CD4-positive, alpha-beta T cell (primary cell): Measurements from ENCODE around the gene BDKRB1. TPM values are rescaled to one million over a fixed set of nuclear protein-coding genes. Genes with fewer than 3 reads are reported as not detected.

Source experiments
- ATAC-seq: fragments of 200-7000 bp; cut with Tn5 transposase; one replicate; pipeline ENCODE4 v1.10.0; 2022; ENCODE audit warnings: mild to moderate bottlenecking; ENCODE audit not compliant: poor library complexity
- CTCF ChIA-PET: fragments of 350-600 bp; sonication (Branson Sonifier 250); formaldehyde crosslinking; loops from one replicate; lab custom pipeline; 2021; ENCODE audit warnings: antibody characterized with exemption, inconsistent platforms; lab: Charles Lee
- POLR2A ChIA-PET: fragments of 350-600 bp; sonication (Branson Sonifier 250); formaldehyde crosslinking; loops from one replicate; lab custom pipeline; 2021; ENCODE audit warnings: antibody characterized with exemption, inconsistent platforms; lab: Charles Lee
- DNase-seq, 14 experiments: peaks; one replicate each; pipeline ENCODE4 v3.0.0-alpha.2; 2013 to 2020; ENCODE audit warnings: mixed read lengths in 2 of 14
- H3K27ac ChIP-seq, 2 donors: one replicate each; pipeline versions ENCODE4 v1.5.1 to v1.7.0; 2013; ENCODE audit warnings: low read length in 2 of 2, low read depth in 1 of 2, mild to moderate bottlenecking in 1 of 2
- H3K27me3 ChIP-seq, 2 experiments: 1 replicate in 1 of 2; 2 replicates in 1 of 2; pipeline versions ENCODE4 v1.6.1 to v1.7.0; 2013; ENCODE audit warnings: low read length in 2 of 2, control low read depth in 1 of 2, mild to moderate bottlenecking in 1 of 2, moderate library complexity in 1 of 2; ENCODE audit not compliant: insufficient read depth in 2 of 2, control insufficient read depth in 1 of 2
- H3K36me3 ChIP-seq: one replicate; pipeline ENCODE4 v1.6.1; 2013; ENCODE audit warnings: low read length, control low read depth; ENCODE audit not compliant: insufficient read depth
- H3K4me1 ChIP-seq: one replicate; pipeline ENCODE4 v1.6.1; 2013; ENCODE audit warnings: low read length, control low read depth; ENCODE audit not compliant: insufficient read depth
- H3K4me3 ChIP-seq: one replicate; pipeline ENCODE4 v1.5.1; 2013; ENCODE audit warnings: mild to moderate bottlenecking, low read length, moderate library complexity
- H3K9me3 ChIP-seq, 2 experiments: 1 replicate in 1 of 2; 2 replicates in 1 of 2; pipeline versions ENCODE4 v1.6.1 to v1.7.0; 2013; ENCODE audit warnings: low read length in 2 of 2, mild to moderate bottlenecking in 2 of 2, control low read depth in 1 of 2, moderate library complexity in 1 of 2; ENCODE audit not compliant: control insufficient read depth in 1 of 2, insufficient read depth in 1 of 2
- H3K27ac Mint-ChIP-seq: one replicate; pipeline ENCODE4 v1.8.0; 2020; ENCODE audit warnings: mixed read lengths
- H3K27me3 Mint-ChIP-seq: one replicate; pipeline ENCODE4 v1.8.0; 2021; ENCODE audit warnings: mixed read lengths
- H3K36me3 Mint-ChIP-seq: one replicate; pipeline ENCODE4 v1.8.0; 2021; ENCODE audit warnings: low read depth, mixed read lengths
- H3K4me1 Mint-ChIP-seq: one replicate; pipeline ENCODE4 v1.8.0; 2021; ENCODE audit warnings: low read depth, mixed read lengths
- H3K4me3 Mint-ChIP-seq: one replicate; pipeline ENCODE4 v1.8.0; 2020; ENCODE audit warnings: mild to moderate bottlenecking, mixed read lengths
- H3K9me3 Mint-ChIP-seq: one replicate; pipeline ENCODE4 v1.8.0; 2020; ENCODE audit warnings: mixed read lengths
- intact Hi-C, 2 experiments: fragments of 100-400 bp; cut with DNase I in 1 of 2; cut with micrococcal nuclease in 1 of 2; formaldehyde crosslinking; loops; one replicate each; pipeline versions ENCODE4 v1.15.1 to v1.9.0; 2023 to 2025; cut with DNase I, micrococcal nuclease
- total RNA-seq, 174 experiments: library from RNA in 2 of 174; stranded (reverse) in 2 of 174; gene quantifications; one replicate each; pipeline ENCODE4 v1.2.3 and lab custom pipeline; 2021 to 2026
- TF ChIP-seq, protein P1 (sequence below): fragments of 200-600 bp; IDR thresholded peaks from one replicate; pipeline ENCODE4 v1.8.0; 2022; ENCODE audit warnings: antibody characterized with exemption, mild to moderate bottlenecking

Gene BDKRB1
- total RNA-seq, 2 experiments from 2014 or later, result not detected

DNA sequence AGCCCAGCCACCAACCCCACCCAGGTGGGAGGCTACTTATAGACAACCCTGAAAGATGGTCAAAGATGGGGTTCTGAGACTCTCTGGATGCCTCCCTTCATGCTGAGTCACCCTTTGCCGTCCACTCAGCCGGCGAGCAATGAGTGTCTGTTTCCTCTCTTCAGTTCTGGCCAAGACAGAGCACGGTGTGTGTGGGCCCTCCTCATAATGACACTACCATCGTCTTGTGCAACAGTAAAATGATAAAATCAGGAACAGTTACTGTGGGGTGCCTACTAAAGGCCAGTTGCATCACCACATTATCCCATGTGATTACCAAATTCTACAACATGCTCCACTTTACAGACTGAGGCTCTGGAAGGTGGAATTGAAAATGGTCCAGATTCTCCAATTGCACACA lies 7.0 kb upstream of the BDKRB1 start:
- Histone ChIP-seq H3K27me3 (peaks cover 0 to 12% of the 10 kb centered on the region in 2 experiments), H3K9me3 (no peaks in the 10 kb centered on the region), H3K27ac (no peak overlapping the region), H3K4me1 (no peaks in the 10 kb centered on the region), H3K4me3 (no peak overlapping the region), H3K36me3 (no peaks in the 10 kb centered on the region)
- DNase-seq (peak in 2 of 14 experiments; percentile 26 to 36), ATAC-seq (no peak)
- Mint-ChIP-seq H3K4me3 (no peak overlapping the region), H3K27me3 (peaks cover 47% of the 10 kb centered on the region), H3K9me3 (no peaks in the 10 kb centered on the region), H3K4me1 (no peaks in the 10 kb centered on the region), H3K27ac (no peak overlapping the region), H3K36me3 (no peaks in the 10 kb centered on the region)
- CTCF ChIA-PET, result no interaction called here
- POLR2A ChIA-PET, result no interaction called here
- intact Hi-C loops, result no loop called here
- TF ChIP-seq, protein P1, sequence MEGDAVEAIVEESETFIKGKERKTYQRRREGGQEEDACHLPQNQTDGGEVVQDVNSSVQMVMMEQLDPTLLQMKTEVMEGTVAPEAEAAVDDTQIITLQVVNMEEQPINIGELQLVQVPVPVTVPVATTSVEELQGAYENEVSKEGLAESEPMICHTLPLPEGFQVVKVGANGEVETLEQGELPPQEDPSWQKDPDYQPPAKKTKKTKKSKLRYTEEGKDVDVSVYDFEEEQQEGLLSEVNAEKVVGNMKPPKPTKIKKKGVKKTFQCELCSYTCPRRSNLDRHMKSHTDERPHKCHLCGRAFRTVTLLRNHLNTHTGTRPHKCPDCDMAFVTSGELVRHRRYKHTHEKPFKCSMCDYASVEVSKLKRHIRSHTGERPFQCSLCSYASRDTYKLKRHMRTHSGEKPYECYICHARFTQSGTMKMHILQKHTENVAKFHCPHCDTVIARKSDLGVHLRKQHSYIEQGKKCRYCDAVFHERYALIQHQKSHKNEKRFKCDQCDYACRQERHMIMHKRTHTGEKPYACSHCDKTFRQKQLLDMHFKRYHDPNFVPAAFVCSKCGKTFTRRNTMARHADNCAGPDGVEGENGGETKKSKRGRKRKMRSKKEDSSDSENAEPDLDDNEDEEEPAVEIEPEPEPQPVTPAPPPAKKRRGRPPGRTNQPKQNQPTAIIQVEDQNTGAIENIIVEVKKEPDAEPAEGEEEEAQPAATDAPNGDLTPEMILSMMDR, result no peak

DNA sequence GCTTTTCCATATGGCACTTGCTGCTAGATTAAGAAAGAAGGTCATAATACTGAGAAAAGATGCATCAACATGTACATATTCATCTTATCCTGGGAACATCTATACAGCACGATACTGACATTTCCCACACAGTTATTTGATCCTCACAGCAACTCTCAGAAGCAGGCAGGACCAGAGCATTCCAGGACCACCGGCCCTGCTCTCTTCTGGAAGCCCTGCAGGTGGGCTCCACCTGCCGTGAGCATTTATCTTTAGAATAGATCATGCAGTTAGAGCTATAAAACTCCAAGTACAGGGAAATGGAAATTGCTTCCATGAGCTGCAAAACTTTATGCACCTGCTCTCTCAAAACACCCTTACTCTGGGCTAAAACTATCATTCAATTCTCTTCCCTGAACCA lies 5.5 kb upstream of the BDKRB1 start:
- Mint-ChIP-seq H3K9me3 (no peaks in the 10 kb centered on the region), H3K36me3 (no peaks in the 10 kb centered on the region), H3K27ac (no peak overlapping the region), H3K27me3 (peaks cover 56% of the 10 kb centered on the region), H3K4me1 (no peaks in the 10 kb centered on the region), H3K4me3 (no peak overlapping the region)
- Histone ChIP-seq H3K4me1 (no peaks in the 10 kb centered on the region), H3K4me3 (no peak overlapping the region), H3K9me3 (no peaks in the 10 kb centered on the region), H3K36me3 (no peaks in the 10 kb centered on the region), H3K27ac (no peak overlapping the region), H3K27me3 (peaks cover 3 to 12% of the 10 kb centered on the region in 2 experiments)
- ATAC-seq (no peak), DNase-seq (no peak)
- intact Hi-C loops, result no loop called here
- TF ChIP-seq, protein P1, result no peak
- ChIA-PET POLR2A (no interaction called here), CTCF (no interaction called here)

GRCh38 chr14:96251656-96252155 lies 4.3 kb upstream of the BDKRB1 start:
- no peak overlapping the region for H3K27ac ChIP-seq
- H3K36me3 Mint-ChIP-seq, result no peaks in the 10 kb centered on the region
- DNase-seq (no peak), ATAC-seq (no peak)
- no peak overlapping the region for H3K4me3 ChIP-seq
- H3K9me3 Mint-ChIP-seq, result no peaks in the 10 kb centered on the region
- peaks cover 3 to 12% of the 10 kb centered on the region in 2 experiments for H3K27me3 ChIP-seq
- intact Hi-C loops, result no loop called here
- no peaks in the 10 kb centered on the region for H3K4me1 Mint-ChIP-seq
- peaks cover 52% of the 10 kb centered on the region for H3K27me3 Mint-ChIP-seq
- CTCF ChIA-PET, result no interaction called here
- POLR2A ChIA-PET, result no interaction called here
- no peaks in the 10 kb centered on the region for H3K4me1 ChIP-seq
- no peaks in the 10 kb centered on the region for H3K36me3 ChIP-seq
- TF ChIP-seq, protein P1, result no peak
- H3K9me3 ChIP-seq, result no peaks in the 10 kb centered on the region
- H3K4me3 Mint-ChIP-seq, result no peak overlapping the region
- no peak overlapping the region for H3K27ac Mint-ChIP-seq
